Activated naive CD4-positive, alpha-beta T cell treated with anti-CD3 and anti-CD28 coated beads, Interleukin-2, amount 50 U/mL, for 16 hours (primary cell): Measurements from ENCODE around the gene IL17B.

Experiments
- DNase-seq: peaks from one replicate; pipeline ENCODE4 v3.0.0-alpha.2; 2020

Gene IL17B

DNA sequence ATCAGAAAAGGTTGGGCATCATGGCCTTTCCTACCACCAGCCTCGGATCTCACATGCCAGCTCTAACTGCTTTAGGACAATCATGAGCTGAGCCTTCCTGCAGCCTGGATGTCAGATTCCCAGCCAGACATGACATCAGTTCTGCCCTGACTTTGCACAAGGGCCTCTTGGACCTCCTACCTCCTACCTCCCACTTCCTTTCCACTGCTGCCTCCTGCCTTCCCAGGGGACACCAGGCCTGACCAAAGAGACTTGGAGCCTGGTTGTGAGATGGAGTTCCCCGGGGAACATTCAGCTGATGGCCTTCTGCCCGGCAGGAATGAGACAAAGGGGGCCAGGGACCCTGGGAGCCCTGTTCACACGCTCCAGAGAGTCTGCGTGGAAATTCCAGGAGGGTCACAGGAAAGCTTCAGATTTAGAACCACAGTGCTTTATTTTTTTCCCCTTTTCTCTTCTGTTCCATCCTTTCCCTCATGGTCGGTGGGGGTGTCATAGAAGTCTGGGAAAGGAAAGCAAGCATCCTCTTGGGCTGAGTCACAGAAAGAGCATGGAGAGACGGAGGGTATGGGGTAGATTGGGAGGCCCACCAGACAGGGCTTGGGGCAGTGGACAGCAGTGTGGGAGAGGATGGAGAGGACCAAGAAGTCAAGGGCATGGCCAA is 35.4 kb upstream of the IL17B start:
- DNase-seq = no peak

DNA sequence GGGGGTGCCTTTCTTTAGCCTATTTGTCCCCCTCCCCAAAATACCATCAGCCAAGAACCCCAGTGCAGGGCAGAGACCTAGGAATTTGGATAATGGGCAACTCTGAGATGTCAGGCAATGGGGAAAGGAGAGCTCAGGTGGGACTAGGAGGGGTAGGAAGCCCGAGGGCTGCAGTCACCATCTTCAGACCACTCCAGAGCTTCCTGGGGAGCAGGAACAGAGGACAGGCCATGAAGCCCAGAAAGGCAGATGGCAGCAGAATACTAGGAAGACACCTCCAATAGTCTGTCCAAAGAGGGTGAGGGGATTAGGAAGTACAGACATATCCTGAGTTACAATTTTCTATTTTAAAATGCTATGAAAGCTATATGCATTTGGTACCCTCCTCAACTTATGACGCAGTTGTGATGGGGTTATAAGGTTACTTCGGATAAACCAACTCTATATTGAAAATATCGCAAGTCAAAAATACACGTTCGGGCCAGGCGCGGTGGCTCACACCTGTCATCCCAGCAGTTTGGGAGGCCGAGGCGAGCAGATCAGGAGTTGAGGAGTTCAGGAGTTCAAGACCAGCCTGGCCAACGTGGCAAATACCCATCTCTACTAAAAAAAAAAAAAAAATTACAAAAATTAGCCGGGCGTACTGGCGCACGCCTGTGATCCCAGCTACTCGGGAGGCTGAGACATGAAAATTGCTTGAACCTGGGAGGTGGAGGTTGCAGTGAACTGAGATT is 34.6 kb upstream of the IL17B start:
- no peak for DNase-seq

DNA sequence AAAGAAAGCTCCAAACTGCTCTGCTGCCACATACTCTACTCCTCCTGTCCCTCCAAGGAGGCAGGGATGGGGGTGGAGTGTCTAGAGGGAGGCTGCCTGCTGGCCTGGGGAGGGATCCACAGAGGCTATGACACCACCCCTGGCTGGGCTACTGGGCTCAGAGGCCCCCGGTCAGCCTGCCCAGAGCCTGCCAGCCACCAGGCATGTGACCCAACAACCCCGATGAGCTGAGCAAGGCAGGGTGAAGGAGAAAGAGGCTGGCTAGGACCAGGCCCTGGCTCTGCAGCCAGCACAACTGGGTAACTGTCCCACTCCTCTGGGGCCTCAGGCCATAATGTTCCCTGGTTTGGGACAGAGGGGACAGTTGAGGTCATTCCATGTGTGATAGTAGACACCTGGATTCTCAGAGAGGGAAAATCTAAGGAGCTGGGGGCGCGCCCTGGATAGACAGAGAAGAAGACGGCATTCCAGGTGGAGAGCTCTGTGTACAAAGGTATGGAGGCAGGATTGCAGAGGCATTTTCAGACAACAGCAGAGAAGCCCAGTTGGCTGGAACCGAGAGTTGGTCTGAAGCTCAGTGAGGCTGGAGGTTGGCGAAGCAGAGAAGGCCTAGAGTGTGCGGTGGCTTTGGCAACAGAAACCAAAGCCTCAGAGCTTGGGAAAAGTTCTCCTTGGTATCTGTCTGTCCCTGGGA is 33.8 kb upstream of the IL17B start:
- no peak for DNase-seq

GRCh38 chr5:149411738-149412519 is 32.8 kb upstream of the IL17B start:
- DNase-seq = no peak

DNA sequence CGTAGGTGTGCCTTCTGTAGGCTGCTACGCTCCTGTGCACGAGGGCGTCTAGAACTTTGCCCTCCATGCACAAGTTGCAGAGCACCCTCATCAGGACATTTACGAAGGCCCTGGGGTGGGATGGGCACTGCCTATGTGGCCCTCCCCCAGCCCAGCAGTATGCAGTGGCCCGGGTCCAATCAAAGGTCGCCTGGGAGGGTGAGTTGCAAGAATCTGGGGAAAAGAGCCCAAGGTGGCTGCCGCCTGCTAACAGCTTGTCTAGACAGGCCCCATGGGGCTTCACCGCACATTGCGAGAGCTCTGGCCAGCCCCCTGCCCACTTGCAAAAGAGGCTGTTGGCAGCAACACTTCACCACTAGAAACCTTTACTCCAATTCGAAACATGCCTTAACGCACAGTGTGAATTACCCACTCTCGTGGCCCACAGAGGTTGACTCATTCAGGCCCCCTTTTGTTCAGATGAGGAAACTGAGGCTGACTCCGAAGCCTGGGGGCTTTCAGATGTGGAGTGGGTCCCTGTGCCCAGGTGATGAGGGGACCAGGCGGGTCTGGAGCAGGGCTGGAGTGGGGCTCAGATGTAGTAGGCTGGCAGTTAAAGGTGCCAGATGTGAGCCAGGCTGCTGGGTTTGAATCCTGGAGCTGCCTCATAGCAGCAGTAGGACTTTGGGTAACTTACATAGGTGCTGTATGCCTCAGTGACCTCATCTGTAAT is 31.8 kb upstream of the IL17B start:
- DNase-seq = no peak

GRCh38 chr5:149410071-149410470 is 31.0 kb upstream of the IL17B start:
- no peak for DNase-seq

DNA sequence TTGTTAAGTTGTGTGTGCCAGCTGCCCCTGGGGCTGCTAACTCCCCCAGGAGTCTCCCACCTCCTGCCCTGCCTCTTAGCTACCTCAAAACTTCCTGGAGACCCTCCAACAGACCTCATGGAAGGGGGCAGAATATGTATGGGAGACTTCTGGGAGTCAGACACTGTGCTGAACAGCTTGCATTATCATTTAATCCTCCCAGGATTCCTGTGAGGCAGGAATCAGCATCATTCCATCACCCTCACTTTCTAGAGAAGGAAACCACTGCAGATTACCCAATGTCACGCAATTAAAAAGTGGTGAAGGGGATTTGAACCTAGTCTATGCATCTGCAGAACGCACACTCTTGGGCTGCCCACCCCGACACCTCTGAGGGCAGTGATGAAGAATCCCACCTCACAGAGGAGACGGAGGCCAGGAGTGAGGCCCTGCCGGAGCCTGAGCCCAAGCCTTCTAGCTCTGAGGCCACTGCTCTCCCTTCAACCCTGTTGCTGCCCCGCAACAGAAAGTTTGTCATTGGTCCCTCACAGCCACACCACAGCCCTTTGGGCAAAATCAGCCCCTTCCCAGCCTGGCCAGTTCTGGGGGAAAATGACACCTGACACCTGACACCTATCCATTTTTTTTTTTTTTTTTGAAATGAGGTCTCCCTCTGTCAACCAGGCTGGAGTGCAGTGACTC is 30.3 kb upstream of the IL17B start:
- no peak for DNase-seq

DNA sequence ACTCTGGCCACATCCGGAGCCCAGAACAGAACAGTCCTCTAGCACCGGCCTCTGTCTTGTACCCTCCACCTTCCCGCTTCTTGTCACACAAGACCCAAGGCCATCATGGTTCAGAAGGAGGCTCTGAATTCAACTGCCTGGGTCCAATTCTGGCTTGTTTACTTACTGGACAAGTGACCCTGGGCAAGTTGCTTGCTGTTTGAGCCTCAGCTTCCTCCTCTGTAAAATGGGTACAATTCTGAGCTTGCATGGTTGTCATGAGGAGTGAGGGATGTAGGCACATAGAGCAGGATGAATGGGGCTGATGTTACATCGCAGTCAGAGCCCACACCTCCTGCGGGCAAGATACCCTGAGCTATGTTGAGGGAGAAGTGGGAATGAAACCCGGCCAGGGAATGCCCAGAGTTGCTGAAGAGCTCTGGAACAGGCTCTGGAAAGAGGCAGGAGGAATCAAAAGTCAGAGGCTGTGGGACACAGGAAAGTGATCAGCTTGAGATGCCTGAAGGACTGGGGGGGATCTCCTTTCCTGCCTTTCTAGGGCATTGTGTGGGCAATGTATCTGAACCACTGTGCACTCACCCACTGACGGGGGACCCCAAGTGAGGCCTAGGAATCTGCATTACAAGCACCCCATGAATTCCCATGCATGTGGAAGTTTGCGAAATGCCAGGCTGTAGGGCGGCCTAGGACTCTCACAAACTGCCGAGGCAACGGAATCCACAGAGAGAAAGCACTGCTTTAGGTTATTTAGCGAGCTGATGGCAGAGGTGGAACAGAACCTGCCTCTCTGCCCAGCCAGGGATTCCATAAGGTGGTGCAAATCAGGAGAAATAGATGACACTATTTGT is 29.4 kb upstream of the IL17B start:
- DNase-seq = no peak

DNA sequence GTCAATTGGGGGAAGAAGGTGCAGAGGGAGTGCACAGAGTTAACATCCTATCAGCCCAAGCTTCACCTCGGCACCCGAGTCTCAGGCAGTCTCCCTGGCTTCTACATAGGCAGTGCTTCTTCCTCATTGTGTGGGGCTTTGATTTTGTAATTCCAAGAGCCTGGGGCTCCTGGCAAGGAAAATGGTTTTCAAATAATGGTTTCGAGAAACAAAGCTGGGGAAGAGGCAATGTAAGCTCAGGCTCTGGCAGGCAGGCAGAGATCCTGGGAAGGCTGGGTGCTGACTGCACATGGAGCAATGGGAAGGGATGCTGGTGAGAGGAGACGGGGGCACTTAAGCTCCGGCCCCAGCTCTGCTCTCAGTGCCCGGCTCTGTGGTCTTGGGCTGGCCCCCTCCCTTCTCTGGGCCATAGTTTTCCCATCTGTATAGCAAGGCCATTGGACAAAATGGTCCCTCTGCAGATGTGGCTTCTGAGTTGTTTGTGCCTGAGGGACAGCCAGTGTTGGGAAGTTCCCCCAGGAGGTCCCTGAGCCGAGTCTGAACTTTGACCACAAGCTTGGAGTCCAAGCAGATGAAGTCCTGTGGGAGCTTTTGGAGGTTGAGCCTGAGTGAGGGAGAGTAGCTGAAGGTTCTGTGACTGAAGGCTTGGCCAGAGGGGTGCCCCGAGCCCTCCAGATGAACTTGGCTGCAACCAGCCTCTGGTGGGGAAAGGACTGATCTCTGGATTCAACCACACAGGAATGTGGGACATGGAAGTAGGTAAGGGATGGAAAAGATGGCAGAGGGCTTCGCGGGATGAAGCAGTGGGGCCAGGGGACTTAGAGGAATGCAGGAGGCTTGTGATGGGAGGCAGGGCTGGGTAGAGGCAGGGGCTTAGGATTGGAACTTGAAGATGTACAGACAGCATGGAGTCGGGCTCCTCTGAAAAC is 28.5 kb upstream of the IL17B start:
- no peak for DNase-seq

DNA sequence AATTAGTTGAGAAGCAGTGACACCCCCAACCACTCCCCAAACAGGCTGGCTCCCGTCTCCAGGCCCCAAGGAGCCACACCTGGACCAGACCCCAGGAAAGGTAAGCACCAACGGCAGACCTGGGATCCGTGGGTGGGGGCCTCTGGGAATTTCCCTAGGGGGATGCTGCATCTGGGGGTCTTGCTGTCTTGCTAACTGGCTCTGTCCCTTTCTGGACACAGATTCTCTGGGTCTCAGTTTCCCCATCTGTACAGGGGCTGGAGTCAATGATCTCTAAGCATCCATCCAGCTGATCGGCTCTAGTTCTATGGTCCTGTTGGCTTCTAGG is 27.9 kb upstream of the IL17B start:
- no peak for DNase-seq

- no peak for DNase-seq
Measured at GRCh38 chr5:149406203-149406978, 27.3 kb upstream of the IL17B start.

DNA sequence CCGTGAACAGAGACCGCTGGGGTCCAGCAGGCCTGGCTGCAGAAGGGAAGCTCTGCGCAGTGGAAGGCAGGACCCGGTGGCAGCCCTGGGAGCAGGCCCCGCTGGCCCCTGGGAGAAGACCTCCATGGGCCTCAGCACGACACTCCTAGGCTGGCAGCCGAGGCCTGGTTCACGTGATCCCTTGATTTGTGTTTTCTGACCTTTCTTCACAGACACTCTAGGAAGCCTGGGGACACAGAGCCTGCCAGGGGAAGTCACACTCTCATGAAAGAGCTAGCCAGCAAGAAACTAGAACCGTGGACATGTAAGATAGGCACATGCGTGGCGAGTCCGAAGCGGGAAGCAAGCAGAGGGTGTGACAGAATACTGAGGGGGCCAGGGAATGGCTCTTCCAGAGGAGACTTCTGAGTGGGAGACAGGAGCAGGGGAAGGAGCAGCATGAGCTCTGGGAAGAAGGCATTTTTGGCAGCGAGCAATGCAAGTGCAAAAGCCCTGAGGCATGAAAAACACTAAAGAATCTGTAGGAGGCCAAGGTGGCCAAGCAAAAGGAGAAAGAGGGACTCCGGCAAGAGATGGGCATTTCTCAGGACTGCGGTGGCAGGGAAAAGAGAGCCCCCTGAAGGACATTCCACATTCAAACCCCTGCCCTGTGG is 26.6 kb upstream of the IL17B start:
- DNase-seq = no peak

- no peak for DNase-seq
Measured at GRCh38 chr5:149404746-149405549, 25.9 kb upstream of the IL17B start.

DNA sequence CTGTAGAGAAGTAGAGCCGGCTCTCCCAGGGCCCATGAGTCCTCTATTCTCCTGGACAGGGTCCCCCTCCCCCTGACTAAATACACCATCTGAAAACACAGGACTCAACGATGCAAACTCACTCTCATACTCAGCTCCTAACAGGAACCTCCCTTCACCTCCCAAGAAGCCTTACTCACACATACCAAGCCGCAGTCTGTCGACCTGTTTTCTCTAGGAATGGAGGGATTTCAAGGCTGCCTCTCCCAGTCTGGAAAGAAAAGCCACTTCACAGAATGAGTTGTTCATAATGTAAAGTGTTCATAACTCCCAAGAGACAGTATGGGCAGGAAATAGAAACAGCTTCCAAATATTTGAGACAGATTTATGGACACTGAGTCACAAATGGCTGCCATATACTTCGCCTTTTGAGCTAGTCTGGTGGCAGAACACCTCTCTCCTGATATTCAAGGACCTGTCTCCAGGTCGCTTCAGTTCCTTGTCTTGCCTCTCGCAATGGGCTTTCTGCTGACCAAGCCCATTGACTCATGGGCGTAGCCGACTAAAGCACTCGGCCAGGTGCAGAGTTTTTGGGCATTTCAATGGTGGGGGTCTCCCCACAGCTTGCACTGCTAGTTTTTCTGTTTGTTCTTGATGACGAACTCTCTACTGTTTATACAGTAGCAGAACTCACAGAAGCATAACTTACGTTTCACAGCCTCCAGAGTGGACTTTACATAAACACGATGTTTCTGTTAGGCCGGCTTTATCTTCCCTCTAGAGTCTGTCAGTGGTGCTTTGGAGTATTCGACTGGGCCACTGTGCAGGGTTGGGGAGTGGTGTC is 25.0 kb upstream of the IL17B start:
- DNase-seq = no peak

DNA sequence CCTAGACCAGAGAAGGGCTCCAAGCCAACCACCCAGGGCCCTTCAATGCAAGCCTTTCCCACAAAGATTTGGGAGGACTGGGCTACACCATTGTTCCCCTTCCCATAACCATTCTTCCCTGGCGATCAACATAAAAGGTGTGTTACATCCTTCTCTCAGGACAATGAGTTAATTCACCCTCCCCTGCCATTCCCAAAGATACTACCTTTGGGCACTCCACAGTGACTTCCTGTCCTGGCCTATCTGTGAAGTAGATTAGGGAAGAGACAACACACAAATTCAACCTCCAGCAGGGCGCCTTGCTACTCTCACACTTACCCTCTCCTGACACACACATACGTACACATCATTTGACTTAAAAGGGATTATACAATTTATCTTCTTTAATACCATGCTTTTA is 23.2 kb upstream of the IL17B start:
- DNase-seq = no peak

DNA sequence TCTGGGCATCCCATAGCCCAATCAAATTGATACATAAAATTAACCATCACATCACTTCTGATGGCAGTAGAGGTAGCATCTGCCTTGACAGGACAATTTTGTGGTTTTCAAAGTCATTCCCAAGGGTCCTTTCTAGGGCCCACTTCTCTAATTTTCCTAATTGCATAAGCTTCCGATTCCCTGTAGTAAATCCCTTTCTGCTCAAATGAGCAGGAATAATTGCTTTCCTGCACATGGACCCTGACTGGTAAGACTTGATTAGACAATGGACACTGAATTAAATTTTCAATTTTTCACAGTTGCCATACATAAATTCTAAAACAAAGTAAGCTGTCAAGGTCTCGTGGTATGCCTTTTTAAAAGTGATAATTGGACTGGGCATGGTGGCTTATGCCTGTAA is 22.0 kb upstream of the IL17B start:
- no peak for DNase-seq

DNA sequence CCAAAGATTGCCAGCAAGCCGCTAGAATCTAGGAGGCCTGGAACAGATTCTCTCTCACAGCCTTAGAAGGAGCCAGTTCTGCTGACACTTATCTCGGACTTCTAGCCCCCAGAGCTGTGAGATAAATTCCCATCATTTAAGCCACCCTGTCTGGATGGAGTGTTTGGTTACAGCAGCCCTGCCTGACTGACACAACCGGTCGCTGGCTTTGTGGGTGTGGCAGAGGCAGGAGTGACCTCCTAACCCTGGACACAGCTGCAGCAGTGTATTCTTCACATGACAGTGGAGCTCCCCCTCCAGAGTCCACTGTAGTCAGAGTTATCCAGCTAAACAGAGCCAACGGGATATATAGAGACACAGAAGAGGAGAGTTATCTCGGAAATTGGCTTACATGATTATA is 21.2 kb upstream of the IL17B start:
- no peak for DNase-seq
